Endodermal cell (in vitro differentiated cells): ENCODE data around the gene C19orf47. TPM values are rescaled to one million over a fixed set of nuclear protein-coding genes. Genes with fewer than 3 reads are reported as not detected.

Experiments used
- DNase-seq: peaks from one replicate; pipeline ENCODE4 v3.0.0-alpha.2; 2017
- H3K27ac ChIP-seq: 2 replicates; pipeline ENCODE4 v1.5.1; 2013; ENCODE audit warnings: mild to moderate bottlenecking, low read depth, low read length, moderate library complexity
- H3K27me3 ChIP-seq: 2 replicates; pipeline ENCODE4 v1.6.1; 2013; ENCODE audit warnings: mild to moderate bottlenecking, low read length, moderate library complexity; ENCODE audit not compliant: insufficient read depth, control insufficient read depth, poor library complexity, severe bottlenecking
- H3K36me3 ChIP-seq: 2 replicates; pipeline ENCODE4 v1.7.0; 2013; ENCODE audit warnings: mild to moderate bottlenecking, low read length, moderate library complexity; ENCODE audit not compliant: control insufficient read depth, insufficient read depth
- H3K4me1 ChIP-seq: one replicate; pipeline ENCODE4 v1.7.0; 2013; ENCODE audit warnings: low read length; ENCODE audit not compliant: control insufficient read depth, insufficient read depth
- H3K4me3 ChIP-seq: 2 replicates; pipeline ENCODE4 v1.5.1; 2013; ENCODE audit warnings: mild to moderate bottlenecking, low read length, moderate library complexity
- H3K9ac ChIP-seq: 2 replicates; pipeline ENCODE4 v1.6.1; 2013; ENCODE audit warnings: mild to moderate bottlenecking, low read length, moderate library complexity; ENCODE audit not compliant: poor library complexity, severe bottlenecking; ENCODE audit errors: extremely low read depth
- H3K9me3 ChIP-seq: 2 replicates; pipeline ENCODE4 v1.6.1; 2013; ENCODE audit warnings: mild to moderate bottlenecking, low read length, moderate library complexity; ENCODE audit not compliant: control insufficient read depth
- H3K27ac Mint-ChIP-seq: 2 replicates; pipeline ENCODE4 v1.8.0; 2020; ENCODE audit warnings: mixed read lengths
- H3K27me3 Mint-ChIP-seq: 2 replicates; pipeline ENCODE4 v1.8.0; 2021; ENCODE audit warnings: mild to moderate bottlenecking, mixed read lengths; ENCODE audit not compliant: insufficient read depth
- H3K36me3 Mint-ChIP-seq: 2 replicates; pipeline ENCODE4 v1.8.0; 2020; ENCODE audit warnings: low read depth, mixed read lengths
- H3K4me1 Mint-ChIP-seq: 2 replicates; pipeline ENCODE4 v1.8.0; 2020; ENCODE audit warnings: mixed read lengths
- H3K4me3 Mint-ChIP-seq: 2 replicates; pipeline ENCODE4 v1.8.0; 2020; ENCODE audit warnings: mild to moderate bottlenecking, moderate library complexity, mixed read lengths
- H3K9me3 Mint-ChIP-seq: 2 replicates; pipeline ENCODE4 v1.8.0; 2020; ENCODE audit warnings: mild to moderate bottlenecking, mixed read lengths
- WGBS, 2 experiments: methylation state at CpG; one replicate each; pipeline versions ENCODE4 v1.1.5 to v1.1.7; 2013; ENCODE audit warnings: missing lambda C conversion rate in 2 of 2, mixed read lengths in 1 of 2; ENCODE audit not compliant: insufficient coverage in 1 of 2, insufficient read length in 1 of 2; 5-methylcytosine and 5-hydroxymethylcytosine counted together
- total RNA-seq, 2 donors: library from RNA; stranded (reverse); fragmentation: NEBNext Ultra II Directional in 1 of 2; extraction: Animal tissue kit (Norgen Biotek cat#: 25700) in 1 of 2; gene quantifications; 2 replicates in 1 of 2; 3 replicates in 1 of 2; pipeline ENCODE4 v1.2.1, GENCODE V29; 2021
- TF ChIP-seq, protein P1 (sequence below): fragments of 200-600 bp; sonication (generic); conservative IDR thresholded peaks from 2 replicates; pipeline ENCODE4 v1.5.0; 2021; ENCODE audit warnings: antibody characterized with exemption, mild to moderate bottlenecking

C19orf47 gene
- total RNA-seq, 2 donors from 2014 or later, result 15.6 to 18.1 TPM

DNA sequence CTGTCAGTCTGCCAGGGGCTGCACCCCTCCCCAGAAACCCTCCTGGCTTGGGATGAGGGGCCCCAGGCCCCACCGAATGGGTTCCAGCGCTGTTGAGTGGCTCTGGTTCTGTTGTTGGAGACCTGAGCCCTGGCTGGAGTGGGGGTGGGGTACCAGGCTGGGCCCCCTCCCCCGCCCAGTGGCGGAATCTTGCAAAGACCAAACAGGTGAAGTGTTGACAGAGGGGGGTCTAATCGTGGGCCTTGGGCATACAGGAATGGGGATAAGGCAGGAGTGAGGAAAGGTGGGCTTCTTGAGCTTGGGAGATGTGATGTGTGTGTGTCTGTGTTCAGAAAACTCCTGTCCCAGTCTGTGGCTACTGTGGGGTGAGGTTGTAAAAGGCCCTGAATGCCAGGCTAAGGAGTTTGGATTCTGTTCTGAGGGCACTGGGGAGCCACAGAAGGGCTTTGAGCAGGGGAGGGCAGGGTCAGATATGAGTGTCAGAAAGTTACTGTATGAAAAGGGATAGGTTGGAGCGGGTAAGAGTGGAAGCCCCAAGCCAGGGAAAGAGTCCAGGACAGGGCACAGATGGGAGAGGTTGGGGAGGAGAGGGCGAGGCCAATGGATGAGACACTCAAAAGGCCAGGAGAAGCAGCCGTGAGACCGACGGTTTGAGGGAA lies 42.0 kb upstream of the C19orf47 start, which contains the start of gene HIPK4:
TSS of gene HIPK4 (minus strand) at position 98 of the 659 bp plus-strand sequence. CDS start 279 bp downstream, outside the sequence.
- Mint-ChIP-seq H3K27ac (no peak within 1 kb of the TSS), H3K9me3 (no peaks in the 10 kb centered on the region)
- DNase-seq, result no peak

DNA sequence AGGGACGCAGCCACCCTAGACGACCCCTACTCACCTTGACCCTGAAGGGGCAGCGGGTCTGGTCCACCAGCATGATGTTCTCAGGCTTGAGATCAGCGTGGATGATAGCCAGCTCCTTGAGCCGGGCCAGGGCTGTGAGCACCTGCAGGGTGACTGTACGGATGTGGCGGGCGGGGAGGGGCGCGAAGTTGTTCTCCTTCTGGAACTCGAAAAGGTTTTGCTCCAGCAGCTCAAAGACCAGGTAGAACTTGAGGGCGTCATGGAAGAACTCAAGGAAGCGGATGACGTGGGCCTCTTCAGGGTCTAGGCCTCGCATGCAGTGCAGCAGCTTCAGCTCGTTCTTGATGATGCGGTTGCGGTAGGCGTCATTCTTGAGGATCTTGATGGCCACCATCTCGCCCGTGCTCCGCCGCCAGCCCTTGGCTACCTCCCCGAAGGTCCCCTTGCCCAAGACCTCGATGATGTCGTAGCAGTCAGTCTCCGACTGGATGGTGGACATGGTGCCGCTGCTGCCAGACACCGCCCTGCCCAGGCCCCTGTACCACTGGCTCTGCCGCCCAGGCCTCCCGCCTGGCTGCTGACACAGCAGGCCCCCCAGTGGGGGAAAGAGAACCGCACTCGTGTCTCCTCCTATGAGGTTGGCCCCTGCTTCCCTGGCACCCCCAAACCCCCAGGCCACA lies 41.3 kb upstream of the C19orf47 start:
- WGBS, 2 experiments, result 93 to 97% methylated on average over 25 to 33 of the region's 33 CpGs
- Histone ChIP-seq H3K36me3 (no peaks in the 10 kb centered on the region), H3K4me1 (no peaks in the 10 kb centered on the region), H3K4me3 (no peak overlapping the region), H3K9ac (no peak overlapping the region), H3K27ac (no peak overlapping the region), H3K9me3 (no peaks in the 10 kb centered on the region), H3K27me3 (no peaks in the 10 kb centered on the region)
- DNase-seq, result no peak
- H3K9me3 Mint-ChIP-seq, result no peaks in the 10 kb centered on the region
- peaks cover 2% of the 10 kb centered on the region for H3K27me3 Mint-ChIP-seq
- peaks cover 4% of the 10 kb centered on the region for H3K4me1 Mint-ChIP-seq
- H3K36me3 Mint-ChIP-seq, result no peaks in the 10 kb centered on the region
- no peak overlapping the region for H3K4me3 Mint-ChIP-seq
- TF ChIP-seq, protein P1, sequence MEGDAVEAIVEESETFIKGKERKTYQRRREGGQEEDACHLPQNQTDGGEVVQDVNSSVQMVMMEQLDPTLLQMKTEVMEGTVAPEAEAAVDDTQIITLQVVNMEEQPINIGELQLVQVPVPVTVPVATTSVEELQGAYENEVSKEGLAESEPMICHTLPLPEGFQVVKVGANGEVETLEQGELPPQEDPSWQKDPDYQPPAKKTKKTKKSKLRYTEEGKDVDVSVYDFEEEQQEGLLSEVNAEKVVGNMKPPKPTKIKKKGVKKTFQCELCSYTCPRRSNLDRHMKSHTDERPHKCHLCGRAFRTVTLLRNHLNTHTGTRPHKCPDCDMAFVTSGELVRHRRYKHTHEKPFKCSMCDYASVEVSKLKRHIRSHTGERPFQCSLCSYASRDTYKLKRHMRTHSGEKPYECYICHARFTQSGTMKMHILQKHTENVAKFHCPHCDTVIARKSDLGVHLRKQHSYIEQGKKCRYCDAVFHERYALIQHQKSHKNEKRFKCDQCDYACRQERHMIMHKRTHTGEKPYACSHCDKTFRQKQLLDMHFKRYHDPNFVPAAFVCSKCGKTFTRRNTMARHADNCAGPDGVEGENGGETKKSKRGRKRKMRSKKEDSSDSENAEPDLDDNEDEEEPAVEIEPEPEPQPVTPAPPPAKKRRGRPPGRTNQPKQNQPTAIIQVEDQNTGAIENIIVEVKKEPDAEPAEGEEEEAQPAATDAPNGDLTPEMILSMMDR, result no peak
- H3K27ac Mint-ChIP-seq, result no peak overlapping the region

More for the DNA sequence above, 42.0 kb upstream of the C19orf47 start, which contains the start of gene HIPK4:
- H3K4me1 ChIP-seq, result no peaks in the 10 kb centered on the region
- H3K36me3 ChIP-seq, result no peaks in the 10 kb centered on the region
- no peak within 1 kb of the TSS for H3K9ac ChIP-seq
- H3K9me3 ChIP-seq, result no peaks in the 10 kb centered on the region
- Mint-ChIP-seq H3K36me3 (no peaks in the 10 kb centered on the region), H3K27me3 (no peaks in the 10 kb centered on the region), H3K4me3 (no peak within 1 kb of the TSS), H3K4me1 (peaks cover 4% of the 10 kb centered on the region)
- no peak within 1 kb of the TSS for H3K4me3 ChIP-seq
- no peaks in the 10 kb centered on the region for H3K27me3 ChIP-seq
- no peak within 1 kb of the TSS for H3K27ac ChIP-seq
- 84 to 88% methylated on average over 6 to 10 of the region's 10 CpGs for WGBS, 2 experiments
- TF ChIP-seq, protein P1, result no peak

DNA sequence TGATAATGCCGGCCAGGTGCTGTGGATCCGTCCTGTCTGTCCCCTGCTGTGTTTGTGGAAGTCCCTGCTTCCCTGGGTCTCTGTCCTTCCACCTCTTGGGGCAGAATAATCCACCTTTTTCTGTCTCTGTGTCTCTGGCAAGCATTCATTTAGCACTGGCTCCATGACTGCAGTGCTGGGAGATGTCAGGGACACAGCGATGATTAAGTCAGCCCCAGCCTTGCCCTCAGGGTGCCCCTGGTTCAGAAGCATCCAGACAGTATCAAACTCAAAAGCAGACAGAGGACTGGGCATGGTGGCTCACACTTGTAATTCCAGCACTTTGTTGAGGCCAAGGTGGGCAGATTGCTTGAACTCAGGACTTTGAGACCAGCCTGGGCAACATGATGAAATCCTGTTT lies 40.3 kb upstream of the C19orf47 start:
- 77 to 80% methylated on average over 3 of the region's 3 CpGs for WGBS, 2 experiments
- Histone ChIP-seq H3K36me3 (no peaks in the 10 kb centered on the region), H3K4me1 (no peaks in the 10 kb centered on the region), H3K27me3 (no peaks in the 10 kb centered on the region), H3K9ac (no peak overlapping the region), H3K27ac (no peak overlapping the region), H3K9me3 (no peaks in the 10 kb centered on the region), H3K4me3 (no peak overlapping the region)
- H3K36me3 Mint-ChIP-seq, result no peaks in the 10 kb centered on the region
- no peak overlapping the region for H3K27ac Mint-ChIP-seq
- no peak for DNase-seq
- H3K27me3 Mint-ChIP-seq, result peaks cover 2% of the 10 kb centered on the region
- TF ChIP-seq, protein P1, result no peak
- H3K4me1 Mint-ChIP-seq, result peaks cover 4% of the 10 kb centered on the region
- no peak overlapping the region for H3K4me3 Mint-ChIP-seq
- no peaks in the 10 kb centered on the region for H3K9me3 Mint-ChIP-seq
